ENCODE data around the gene HOXB5. TPM values are rescaled to one million over a fixed set of nuclear protein-coding genes. Genes with fewer than 3 reads are reported as not detected.

The HOXB5 gene
- total and polyA plus RNA-seq, 8 donors = 0.43 to 50.4 (median 2.4) TPM; not detected in 1

- DNase-seq = peak in 1 of 2 donors; percentile 61
- Histone ChIP-seq H3K4me3 (peak overlapping the region; percentile 44 to 57 (median 51)), H3K9me3 (no peaks in the 10 kb centered on the region), H3K4me1 (peaks cover 8 to 78% (median 57%) of the 10 kb centered on the region in 4 donors), H3K36me3 (no peaks in the 10 kb centered on the region), H3K27ac (peak overlapping the region; percentile 59 to 95 (median 93)), H3K27me3 (peaks cover 3 to 100% (median 85%) of the 10 kb centered on the region in 3 donors)
- WGBS, 5 donors = 16 to 28% (median 18%) methylated on average over 20 to 33 of the region's 33 CpGs
- intact Hi-C loops (cut with DNase I; ENCODE audit: low total_unique reads) = no loop called here
- TF ChIP-seq EP300 (IDR thresholded peaks at IDR 0.05) = no peak
- no peak for TF ChIP-seq POLR2A (IDR thresholded peaks at IDR 0.05)
- TF ChIP-seq, protein P1, sequence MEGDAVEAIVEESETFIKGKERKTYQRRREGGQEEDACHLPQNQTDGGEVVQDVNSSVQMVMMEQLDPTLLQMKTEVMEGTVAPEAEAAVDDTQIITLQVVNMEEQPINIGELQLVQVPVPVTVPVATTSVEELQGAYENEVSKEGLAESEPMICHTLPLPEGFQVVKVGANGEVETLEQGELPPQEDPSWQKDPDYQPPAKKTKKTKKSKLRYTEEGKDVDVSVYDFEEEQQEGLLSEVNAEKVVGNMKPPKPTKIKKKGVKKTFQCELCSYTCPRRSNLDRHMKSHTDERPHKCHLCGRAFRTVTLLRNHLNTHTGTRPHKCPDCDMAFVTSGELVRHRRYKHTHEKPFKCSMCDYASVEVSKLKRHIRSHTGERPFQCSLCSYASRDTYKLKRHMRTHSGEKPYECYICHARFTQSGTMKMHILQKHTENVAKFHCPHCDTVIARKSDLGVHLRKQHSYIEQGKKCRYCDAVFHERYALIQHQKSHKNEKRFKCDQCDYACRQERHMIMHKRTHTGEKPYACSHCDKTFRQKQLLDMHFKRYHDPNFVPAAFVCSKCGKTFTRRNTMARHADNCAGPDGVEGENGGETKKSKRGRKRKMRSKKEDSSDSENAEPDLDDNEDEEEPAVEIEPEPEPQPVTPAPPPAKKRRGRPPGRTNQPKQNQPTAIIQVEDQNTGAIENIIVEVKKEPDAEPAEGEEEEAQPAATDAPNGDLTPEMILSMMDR (IDR thresholded peaks at IDR 0.05) = no peak
- no peak for TF ChIP-seq POLR2AphosphoS5 (IDR thresholded peaks at IDR 0.05)
Observed at GRCh38 chr17:48592057-48592514, 1.5 kb downstream of the HOXB5 start.

GRCh38 chr17:48591255-48592056 lies 2.1 kb downstream of the HOXB5 start:
- intact Hi-C loops (cut with DNase I; ENCODE audit: low total_unique reads) = no loop called here
- peak overlapping the region; percentile 44 to 57 (median 51) for H3K4me3 ChIP-seq
- 57 to 78% (median 72%) methylated on average over 10 of the region's 10 CpGs for WGBS, 5 donors
- no peaks in the 10 kb centered on the region for H3K36me3 ChIP-seq
- peaks cover 12 to 78% (median 56%) of the 10 kb centered on the region in 4 donors for H3K4me1 ChIP-seq
- TF ChIP-seq POLR2A (IDR thresholded peaks at IDR 0.05) (no peak), EP300 (IDR thresholded peaks at IDR 0.05) (no peak)
- peak overlapping the region; percentile 59 to 95 (median 93) for H3K27ac ChIP-seq
- H3K9me3 ChIP-seq = no peaks in the 10 kb centered on the region
- no peak for DNase-seq
- peaks cover 3 to 100% (median 86%) of the 10 kb centered on the region in 3 donors for H3K27me3 ChIP-seq

DNA sequence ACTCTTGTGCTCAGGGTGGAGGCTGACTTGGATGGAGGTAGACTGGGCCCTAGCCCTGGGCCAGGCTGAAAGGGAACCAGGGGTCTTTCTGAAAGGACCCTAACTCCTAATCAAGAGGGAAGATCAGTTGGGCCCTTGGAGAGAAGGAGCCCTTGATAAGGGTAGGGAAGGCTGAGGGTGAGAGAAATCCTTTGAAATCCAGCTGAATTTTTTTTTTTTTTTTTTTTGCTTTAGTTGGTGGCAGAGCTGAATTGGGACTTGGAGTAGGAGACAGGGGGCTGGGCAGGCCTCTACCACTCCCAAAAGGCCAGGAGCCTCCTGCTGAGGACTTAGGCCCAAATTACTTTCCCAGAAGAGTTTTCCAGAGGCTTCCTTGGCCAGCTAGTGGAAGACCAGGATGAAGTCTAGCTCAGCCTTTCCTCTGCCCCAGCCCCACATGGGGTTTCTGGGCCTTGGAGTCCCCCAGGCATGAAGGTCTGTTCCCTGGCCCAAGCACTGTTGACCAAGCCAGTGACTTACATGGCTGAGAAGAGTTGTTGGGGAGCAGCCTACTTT lies 2.9 kb downstream of the HOXB5 start:
- intact Hi-C loops (cut with DNase I; ENCODE audit: low total_unique reads) = no loop called here
- Histone ChIP-seq H3K9me3 (no peaks in the 10 kb centered on the region), H3K27ac (peak overlapping the region; percentile 17 to 95 (median 93)), H3K4me3 (peak overlapping the region; percentile 22 to 56 (median 44)), H3K4me1 (peaks cover 15 to 79% (median 57%) of the 10 kb centered on the region in 4 donors), H3K27me3 (peaks cover 3 to 100% (median 86%) of the 10 kb centered on the region in 3 donors), H3K36me3 (no peaks in the 10 kb centered on the region)
- TF ChIP-seq POLR2AphosphoS5 (IDR thresholded peaks at IDR 0.05) = no peak
- TF ChIP-seq EP300 (IDR thresholded peaks at IDR 0.05) = no peak
- TF ChIP-seq, protein P1 (IDR thresholded peaks at IDR 0.05) = no peak
- no peak for TF ChIP-seq POLR2A (IDR thresholded peaks at IDR 0.05)
- no peak for DNase-seq

- WGBS, 5 donors = 32 to 38% (median 36%) methylated on average over 23 of the region's 23 CpGs
- Histone ChIP-seq H3K27me3 (peaks cover 3 to 100% (median 84%) of the 10 kb centered on the region in 3 donors), H3K27ac (peak within 1 kb of the TSS; percentile 62 to 95 (median 93)), H3K9me3 (no peaks in the 10 kb centered on the region), H3K4me1 (peaks cover 16 to 78% (median 55%) of the 10 kb centered on the region in 4 donors), H3K4me3 (peak within 1 kb of the TSS; percentile 22 to 56 (median 51)), H3K36me3 (no peaks in the 10 kb centered on the region)
- no peak for DNase-seq
- intact Hi-C loops (cut with DNase I; ENCODE audit: low total_unique reads) = no loop called here
- TF ChIP-seq EP300 (IDR thresholded peaks at IDR 0.05) (no peak), POLR2AphosphoS5 (IDR thresholded peaks at IDR 0.05) (no peak), POLR2A (IDR thresholded peaks at IDR 0.05) (no peak)
- TF ChIP-seq, protein P1 (IDR thresholded peaks at IDR 0.05) = no peak
Observed at GRCh38 chr17:48589831-48590606, 3.6 kb downstream of the HOXB5 start, which contains the start of gene HOXB3. Gene HOXB3 (minus strand): TSS chr17:48590241. CDS start chr17:48552474, 37,767 bp downstream.

All from stomach (tissue), 9 donors.